GM12874 (cell line): ENCODE results near the gene ACAD10.

ENCODE experiments used
- TF ChIP-seq, protein P1 (sequence below): IDR thresholded peaks from 2 replicates; pipeline ENCODE4 v1.5.1; 2011; ENCODE audit warnings: low read depth, mild to moderate bottlenecking, control low read depth, low read length, moderate library complexity; ENCODE audit not compliant: insufficient read depth

The ACAD10 gene

GRCh38 chr12:111650912-111651311, 34.9 kb upstream of the ACAD10 start:
- TF ChIP-seq, protein P1, sequence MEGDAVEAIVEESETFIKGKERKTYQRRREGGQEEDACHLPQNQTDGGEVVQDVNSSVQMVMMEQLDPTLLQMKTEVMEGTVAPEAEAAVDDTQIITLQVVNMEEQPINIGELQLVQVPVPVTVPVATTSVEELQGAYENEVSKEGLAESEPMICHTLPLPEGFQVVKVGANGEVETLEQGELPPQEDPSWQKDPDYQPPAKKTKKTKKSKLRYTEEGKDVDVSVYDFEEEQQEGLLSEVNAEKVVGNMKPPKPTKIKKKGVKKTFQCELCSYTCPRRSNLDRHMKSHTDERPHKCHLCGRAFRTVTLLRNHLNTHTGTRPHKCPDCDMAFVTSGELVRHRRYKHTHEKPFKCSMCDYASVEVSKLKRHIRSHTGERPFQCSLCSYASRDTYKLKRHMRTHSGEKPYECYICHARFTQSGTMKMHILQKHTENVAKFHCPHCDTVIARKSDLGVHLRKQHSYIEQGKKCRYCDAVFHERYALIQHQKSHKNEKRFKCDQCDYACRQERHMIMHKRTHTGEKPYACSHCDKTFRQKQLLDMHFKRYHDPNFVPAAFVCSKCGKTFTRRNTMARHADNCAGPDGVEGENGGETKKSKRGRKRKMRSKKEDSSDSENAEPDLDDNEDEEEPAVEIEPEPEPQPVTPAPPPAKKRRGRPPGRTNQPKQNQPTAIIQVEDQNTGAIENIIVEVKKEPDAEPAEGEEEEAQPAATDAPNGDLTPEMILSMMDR, result no peak

- TF ChIP-seq, protein P1, result no peak
These were observed 32.3 kb upstream of the ACAD10 start for GRCh38 chr12:111653596-111653995.

DNA sequence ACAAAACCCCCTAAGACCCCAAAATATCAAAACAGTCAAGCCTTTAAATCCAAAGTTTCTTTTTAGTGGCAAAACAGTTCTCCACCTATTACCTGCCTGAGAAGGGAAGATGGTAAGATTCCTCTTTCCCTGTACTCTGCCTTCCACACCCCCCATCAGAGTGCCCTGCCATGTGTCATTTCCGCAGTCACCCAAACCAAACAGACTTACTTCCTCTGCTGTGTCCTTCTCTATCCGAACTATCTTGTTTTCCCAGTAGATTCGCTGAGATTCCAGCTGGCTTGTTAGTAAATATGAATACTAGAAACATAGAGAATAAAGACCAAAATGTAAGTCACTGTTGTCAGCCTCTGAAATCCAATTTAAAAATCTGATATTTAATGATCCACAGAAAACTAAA, 30.5 kb upstream of the ACAD10 start:
- TF ChIP-seq, protein P1, result no peak

DNA sequence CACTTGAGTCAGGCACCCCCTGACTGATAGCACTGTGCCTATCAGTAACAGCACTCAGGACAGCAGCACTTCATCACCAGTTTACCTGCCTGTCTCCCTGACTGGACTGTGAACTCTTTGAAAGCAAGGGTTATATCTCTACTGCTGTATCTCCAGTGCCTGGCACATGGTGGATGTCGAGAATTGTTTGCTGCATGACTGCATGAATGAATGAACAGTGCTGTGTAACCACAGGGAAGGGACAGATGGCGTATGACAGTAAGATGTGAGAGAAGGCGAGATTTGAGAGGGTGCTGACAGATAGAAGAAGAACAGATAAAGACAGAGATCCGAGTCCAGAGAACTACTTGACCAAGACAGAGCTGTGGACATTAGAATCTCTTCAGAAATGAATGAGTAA, 29.8 kb upstream of the ACAD10 start:
- TF ChIP-seq, protein P1, result no peak

- TF ChIP-seq, protein P1, result no peak
These were observed 21.4 kb upstream of the ACAD10 start for GRCh38 chr12:111664499-111664898.

GRCh38 chr12:111664961-111665865, 20.6 kb upstream of the ACAD10 start:
- TF ChIP-seq, protein P1, result no peak

GRCh38 chr12:111672822-111673381, 13.0 kb upstream of the ACAD10 start:
- TF ChIP-seq, protein P1, result no peak
